ENCODE data around the gene MGAT4C. TPM values are rescaled to one million over a fixed set of nuclear protein-coding genes. Genes with fewer than 3 reads are reported as not detected.

The MGAT4C gene
- total RNA-seq, 1 donor from 2014 or later, result not detected

DNA sequence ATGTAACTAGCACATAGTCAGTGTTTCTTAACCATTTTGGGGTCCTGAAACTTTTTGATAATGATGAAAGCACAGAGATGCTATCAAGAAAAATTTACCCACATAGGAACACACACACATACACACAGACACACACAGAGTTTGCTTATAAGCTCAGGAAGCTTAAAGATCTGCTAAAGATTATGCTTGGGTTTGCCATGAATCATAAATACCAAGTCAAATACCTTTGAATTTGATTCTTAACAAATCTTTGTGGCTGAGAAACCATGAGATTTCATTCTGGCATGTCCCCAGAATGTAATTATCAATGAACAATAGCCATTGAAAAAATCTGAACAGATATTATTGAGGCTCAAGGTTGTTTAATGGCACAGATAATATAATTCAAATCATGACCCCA, 292.9 kb downstream of the MGAT4C start:
- no peak overlapping the region for H3K27ac Mint-ChIP-seq
- no peaks in the 10 kb centered on the region for H3K27me3 Mint-ChIP-seq
- H3K9me3 Mint-ChIP-seq, result no peaks in the 10 kb centered on the region
- intact Hi-C loops (cut with micrococcal nuclease), result no loop called here
- no peaks in the 10 kb centered on the region for H3K36me3 Mint-ChIP-seq (ENCODE audit: low read depth)
- no peaks in the 10 kb centered on the region for H3K4me1 Mint-ChIP-seq
- H3K4me3 Mint-ChIP-seq, result no peak overlapping the region
- no peak for DNase-seq

DNA sequence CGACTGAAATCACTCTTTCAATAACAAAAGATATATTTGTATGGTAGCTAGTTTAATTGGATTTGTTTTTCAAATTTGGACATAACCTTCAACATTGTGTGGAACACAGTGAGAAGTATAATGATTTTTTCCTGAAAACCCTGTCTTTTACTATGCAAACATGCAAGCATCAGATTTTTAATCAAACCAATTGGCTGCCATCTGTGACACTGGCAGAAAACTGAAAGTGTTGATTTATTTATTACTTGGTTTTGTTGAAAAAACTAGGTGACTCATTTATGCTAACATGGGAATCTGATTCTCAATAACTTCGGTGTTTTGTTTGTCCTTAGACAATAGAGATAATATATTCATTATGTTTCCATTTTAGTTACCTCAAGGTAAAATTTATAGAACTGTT, 300.1 kb downstream of the MGAT4C start:
- H3K4me1 Mint-ChIP-seq, result no peaks in the 10 kb centered on the region
- no peak overlapping the region for H3K27ac Mint-ChIP-seq
- H3K36me3 Mint-ChIP-seq (ENCODE audit: low read depth), result no peaks in the 10 kb centered on the region
- intact Hi-C loops (cut with micrococcal nuclease), result no loop called here
- H3K4me3 Mint-ChIP-seq, result no peak overlapping the region
- no peaks in the 10 kb centered on the region for H3K9me3 Mint-ChIP-seq
- DNase-seq, result no peak
- no peaks in the 10 kb centered on the region for H3K27me3 Mint-ChIP-seq

DNA sequence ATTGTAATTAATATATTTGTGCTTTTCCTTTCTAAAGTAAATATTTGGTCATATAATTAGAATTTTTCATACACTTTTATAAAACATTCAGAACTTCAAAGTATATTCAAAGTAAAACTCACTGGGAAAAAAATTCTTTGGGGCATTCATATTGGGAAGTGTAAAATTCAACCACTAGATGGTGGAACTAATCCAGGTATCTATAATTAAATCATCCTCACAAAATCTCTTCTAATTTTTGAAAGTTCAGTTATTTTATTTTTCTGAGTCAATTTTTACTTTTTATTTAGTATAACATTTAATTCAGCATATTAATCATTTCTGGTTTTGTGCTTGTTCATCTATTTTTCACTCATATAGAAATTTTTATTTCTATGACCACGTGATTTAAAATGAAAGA, 301.1 kb downstream of the MGAT4C start:
- Mint-ChIP-seq H3K27me3 (no peaks in the 10 kb centered on the region), H3K4me3 (no peak overlapping the region), H3K36me3 (ENCODE audit: low read depth) (no peaks in the 10 kb centered on the region), H3K4me1 (no peaks in the 10 kb centered on the region), H3K9me3 (no peaks in the 10 kb centered on the region), H3K27ac (no peak overlapping the region)
- no peak for DNase-seq
- intact Hi-C loops (cut with micrococcal nuclease), result no loop called here

DNA sequence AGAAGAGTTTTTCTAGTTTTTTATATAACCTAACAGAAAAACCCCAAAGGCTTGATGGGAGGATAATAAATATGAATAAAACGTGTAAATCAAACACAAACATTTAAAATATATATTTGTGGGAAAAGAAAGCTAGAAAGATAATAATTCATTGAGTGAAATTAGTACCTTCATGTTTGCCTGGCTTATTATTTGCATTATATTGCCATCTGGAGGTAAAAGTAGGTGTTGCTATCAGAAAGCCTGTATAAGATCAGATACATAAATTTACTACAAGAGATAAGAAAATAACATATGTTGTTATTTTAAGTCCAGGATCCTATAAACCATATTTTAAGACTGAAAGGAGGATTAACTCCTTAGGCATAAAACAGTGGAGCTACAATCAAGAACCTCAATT, 304.4 kb downstream of the MGAT4C start:
- Mint-ChIP-seq H3K9me3 (no peaks in the 10 kb centered on the region), H3K36me3 (ENCODE audit: low read depth) (no peaks in the 10 kb centered on the region), H3K4me1 (no peaks in the 10 kb centered on the region), H3K27me3 (no peaks in the 10 kb centered on the region), H3K27ac (no peak overlapping the region), H3K4me3 (no peak overlapping the region)
- DNase-seq, result no peak
- intact Hi-C loops (cut with micrococcal nuclease), result no loop called here

GRCh38 chr12:85949253-85949652, 306.9 kb downstream of the MGAT4C start:
- intact Hi-C loops (cut with micrococcal nuclease), result no loop called here

GRCh38 chr12:85948340-85948739, 307.9 kb downstream of the MGAT4C start:
- Mint-ChIP-seq H3K9me3 (no peaks in the 10 kb centered on the region), H3K27me3 (no peaks in the 10 kb centered on the region), H3K4me1 (no peaks in the 10 kb centered on the region), H3K36me3 (ENCODE audit: low read depth) (no peaks in the 10 kb centered on the region), H3K4me3 (no peak overlapping the region), H3K27ac (no peak overlapping the region)
- no peak for DNase-seq
- intact Hi-C loops (cut with micrococcal nuclease), result no loop called here

More at GRCh38 chr12:85949253-85949652, 306.9 kb downstream of the MGAT4C start:
- Mint-ChIP-seq H3K4me1 (no peaks in the 10 kb centered on the region), H3K27ac (no peak overlapping the region), H3K9me3 (no peaks in the 10 kb centered on the region), H3K36me3 (ENCODE audit: low read depth) (no peaks in the 10 kb centered on the region), H3K27me3 (no peaks in the 10 kb centered on the region), H3K4me3 (no peak overlapping the region)
- no peak for DNase-seq

- intact Hi-C loops (cut with micrococcal nuclease), result no loop called here
- Mint-ChIP-seq H3K36me3 (ENCODE audit: low read depth) (no peaks in the 10 kb centered on the region), H3K9me3 (no peaks in the 10 kb centered on the region), H3K27me3 (no peaks in the 10 kb centered on the region), H3K4me3 (no peak overlapping the region), H3K27ac (no peak overlapping the region), H3K4me1 (no peaks in the 10 kb centered on the region)
- DNase-seq, result no peak
These were observed 308.9 kb downstream of the MGAT4C start for GRCh38 chr12:85947286-85947685.

- Mint-ChIP-seq H3K27ac (no peak overlapping the region), H3K9me3 (no peaks in the 10 kb centered on the region), H3K4me3 (no peak overlapping the region), H3K36me3 (ENCODE audit: low read depth) (no peaks in the 10 kb centered on the region), H3K27me3 (no peaks in the 10 kb centered on the region), H3K4me1 (no peaks in the 10 kb centered on the region)
- no peak for DNase-seq
- intact Hi-C loops (cut with micrococcal nuclease), result no loop called here
These were observed 309.8 kb downstream of the MGAT4C start for GRCh38 chr12:85946375-85946774.

GRCh38 chr12:85927166-85927565, 329.0 kb downstream of the MGAT4C start:
- intact Hi-C loops (cut with micrococcal nuclease), result no loop called here
- H3K4me1 Mint-ChIP-seq, result no peaks in the 10 kb centered on the region
- no peaks in the 10 kb centered on the region for H3K36me3 Mint-ChIP-seq (ENCODE audit: low read depth)
- no peak overlapping the region for H3K27ac Mint-ChIP-seq
- H3K27me3 Mint-ChIP-seq, result no peaks in the 10 kb centered on the region
- DNase-seq, result no peak
- H3K9me3 Mint-ChIP-seq, result no peaks in the 10 kb centered on the region
- no peak overlapping the region for H3K4me3 Mint-ChIP-seq

GRCh38 chr12:85923767-85924331, 332.3 kb downstream of the MGAT4C start:
- no peaks in the 10 kb centered on the region for H3K9me3 Mint-ChIP-seq
- no peaks in the 10 kb centered on the region for H3K4me1 Mint-ChIP-seq
- intact Hi-C loops (cut with micrococcal nuclease), result no loop called here
- no peak overlapping the region for H3K4me3 Mint-ChIP-seq
- H3K27me3 Mint-ChIP-seq, result no peaks in the 10 kb centered on the region
- H3K27ac Mint-ChIP-seq, result no peak overlapping the region
- DNase-seq, result no peak
- H3K36me3 Mint-ChIP-seq (ENCODE audit: low read depth), result no peaks in the 10 kb centered on the region

DNA sequence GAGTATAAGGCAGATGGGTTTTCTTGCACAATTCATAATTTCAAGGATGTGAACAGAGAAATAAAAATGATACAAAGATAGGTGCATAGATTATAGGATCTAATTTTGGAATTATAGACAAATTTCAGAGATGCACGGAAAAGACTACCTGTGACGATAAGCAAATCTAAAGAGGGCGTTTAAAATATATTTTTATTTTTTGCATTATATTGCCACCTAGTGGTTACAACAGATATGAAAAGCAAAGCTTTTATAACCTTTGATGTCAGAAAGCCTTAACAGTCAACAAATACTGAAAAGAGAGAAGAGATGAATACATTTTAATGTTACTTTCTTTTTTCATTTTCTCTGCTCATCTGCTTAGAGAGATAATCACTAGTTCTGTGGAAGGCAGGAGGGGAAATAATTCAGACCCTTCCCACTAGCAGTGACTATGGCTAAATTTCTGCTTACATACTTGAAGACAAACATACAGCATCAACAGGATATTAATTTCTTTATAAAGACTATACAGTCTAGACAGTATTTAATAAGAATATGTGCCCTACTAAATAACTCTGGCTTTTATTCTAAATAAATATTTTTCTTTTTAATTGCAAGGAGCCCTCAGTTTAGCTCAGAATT, 335.8 kb downstream of the MGAT4C start:
- intact Hi-C loops (cut with micrococcal nuclease), result loop anchor here (1.0 kb wide), 1 partner anchor 452 kb away; no protein-coding TSS in a partner anchor
- Mint-ChIP-seq H3K36me3 (ENCODE audit: low read depth) (no peaks in the 10 kb centered on the region), H3K9me3 (no peaks in the 10 kb centered on the region), H3K27ac (no peak overlapping the region), H3K4me3 (no peak overlapping the region), H3K4me1 (no peaks in the 10 kb centered on the region), H3K27me3 (no peaks in the 10 kb centered on the region)
- DNase-seq, result no peak
